GM19463 (cell line): ENCODE results near the gene MTA1.

Experiments used
- ATAC-seq: cut with Tn5 transposase; IDR thresholded peaks from one replicate; pipeline ENCODE4 v1.9.1; 2021; ENCODE audit warnings: mild to moderate bottlenecking, moderate library complexity; ENCODE audit not compliant: unreplicated experiment

MTA1 gene

GRCh38 chr14:105442125-105442524 lies 22.5 kb downstream of the MTA1 start:
- no peak for ATAC-seq

GRCh38 chr14:105442834-105443233 lies 23.2 kb downstream of the MTA1 start:
- ATAC-seq, result no peak

- no peak for ATAC-seq
These were observed 25.2 kb downstream of the MTA1 start for GRCh38 chr14:105444859-105445258.

- ATAC-seq, result no peak
These were observed 25.7 kb downstream of the MTA1 start for GRCh38 chr14:105445290-105445689.

- no peak for ATAC-seq
These were observed 26.5 kb downstream of the MTA1 start for GRCh38 chr14:105445901-105446845.

- ATAC-seq, result no peak
These were observed 27.3 kb downstream of the MTA1 start for GRCh38 chr14:105446971-105447370.

- ATAC-seq, result no peak
These were observed 28.3 kb downstream of the MTA1 start for GRCh38 chr14:105447651-105448640.

GRCh38 chr14:105448706-105449111 lies 29.1 kb downstream of the MTA1 start:
- peak; percentile 58 for ATAC-seq

- ATAC-seq, result no peak
These were observed 29.9 kb downstream of the MTA1 start for GRCh38 chr14:105449276-105450122.

- ATAC-seq, result no peak
These were observed 30.5 kb downstream of the MTA1 start for GRCh38 chr14:105450123-105450505.

- ATAC-seq, result no peak
These were observed 31.5 kb downstream of the MTA1 start for GRCh38 chr14:105450864-105451720.

- no peak for ATAC-seq
These were observed 33.3 kb downstream of the MTA1 start for GRCh38 chr14:105452963-105453362.

GRCh38 chr14:105453847-105454246 lies 34.2 kb downstream of the MTA1 start:
- no peak for ATAC-seq

GRCh38 chr14:105455086-105455640 lies 35.5 kb downstream of the MTA1 start:
- no peak for ATAC-seq

GRCh38 chr14:105455766-105456660 lies 36.4 kb downstream of the MTA1 start:
- ATAC-seq, result no peak

- no peak for ATAC-seq
These were observed 37.4 kb downstream of the MTA1 start for GRCh38 chr14:105456736-105457617.

GRCh38 chr14:105458010-105458409 lies 38.4 kb downstream of the MTA1 start:
- ATAC-seq, result no peak
